Measurements from ENCODE around the gene MLXIP. TPM values are rescaled to one million over a fixed set of nuclear protein-coding genes. Genes with fewer than 3 reads are reported as not detected.

MLXIP gene
- total and polyA plus RNA-seq, 9 of the 15 experiments (the other 6 are each of a cell fraction or from before 2014, with no cell fraction given): 2.2 to 66.3 (median 18.1) TPM

DNA sequence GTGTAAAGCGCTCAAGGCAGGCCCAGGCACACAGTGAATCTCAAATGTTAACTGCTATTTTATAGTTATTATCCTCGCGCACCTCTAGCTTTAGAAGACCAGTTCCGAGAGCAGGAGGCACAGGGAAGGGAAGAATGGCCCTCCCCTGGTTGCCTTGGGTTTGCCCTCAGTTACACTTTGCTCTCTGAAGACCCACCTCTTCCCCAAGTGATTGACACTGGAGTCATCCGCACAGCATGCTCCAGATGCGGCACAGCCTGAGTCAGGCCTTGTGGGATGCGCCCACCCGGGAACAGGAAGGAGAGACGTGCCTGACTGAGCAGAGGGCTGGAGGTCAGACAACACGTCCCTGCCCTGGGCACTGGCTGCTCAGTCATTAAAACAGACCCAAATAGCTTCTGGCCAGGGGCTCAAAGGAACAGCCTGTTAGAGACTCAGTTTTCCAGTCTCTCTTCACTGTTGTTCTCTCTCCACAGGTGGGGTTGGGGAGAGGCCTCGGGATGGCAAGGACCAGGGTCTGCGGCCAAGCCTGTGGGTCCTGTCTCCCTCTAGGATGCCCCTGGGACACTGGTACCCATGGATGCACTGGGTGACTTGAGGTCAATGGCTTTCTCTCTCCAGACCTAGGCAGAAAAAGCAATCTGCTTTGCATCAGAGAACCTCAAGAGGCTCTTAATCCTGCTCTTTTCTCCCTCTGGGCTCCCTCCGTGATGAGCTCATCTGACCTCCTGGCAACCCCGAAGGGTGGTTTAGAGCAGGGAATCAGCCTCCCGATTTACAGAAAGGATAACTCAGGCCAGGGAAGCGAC lies 13.6 kb upstream of the MLXIP start:
- DNase-seq (ENCODE audit: extremely low read depth in 1 of 4, low spot score in 3 of 4): peak; percentile 75 to 94 (median 80)
- Histone ChIP-seq H3K9me1 (ENCODE audit: control insufficient read depth, insufficient read depth, low read length) (no peaks in the 10 kb centered on the region), H3K79me2 (ENCODE audit: control insufficient read depth, insufficient read depth, low read length) (peaks cover 47% of the 10 kb centered on the region), H3K4me3 (peak overlapping the region; percentile 44), H3K4me2 (ENCODE audit: insufficient read depth, low read length) (peak overlapping the region; percentile 98), H3K4me1 (replicated peaks in 1 of 2; ENCODE audit: control insufficient read depth in 2 of 2, insufficient read depth in 2 of 2, low read length in 2 of 2) (peaks cover 45 to 50% of the 10 kb centered on the region in 2 experiments), H2AFZ (ENCODE audit: low read depth, low read length) (peak overlapping the region; percentile 66), H3K9ac (ENCODE audit: insufficient read depth in 1 of 2, low read depth in 2 of 2, low read length in 2 of 2) (peak overlapping the region; percentile 91 to 94), H3K36me3 (ENCODE audit: control insufficient read depth, insufficient read depth, low read length) (peaks cover 53% of the 10 kb centered on the region), H3K27ac (ENCODE audit: extremely low read depth, low read depth, low read length) (peak overlapping the region; percentile 94), H4K20me1 (replicated peaks; ENCODE audit: control insufficient read depth, insufficient read depth, low read length) (no peaks in the 10 kb centered on the region), H3K27me3 (ENCODE audit: control insufficient read depth in 2 of 2, insufficient read depth in 2 of 2, low read length in 2 of 2) (no peaks in the 10 kb centered on the region), H3K9me3 (replicated peaks; ENCODE audit: control insufficient read depth, insufficient read depth, low read depth, low read length) (no peaks in the 10 kb centered on the region)
- intact Hi-C loops (cut with micrococcal nuclease) (loop anchor here (1.0 to 5.0 kb wide), 4 partner anchors 13 to 462 kb away; partner anchors contain the start of genes KNTC1, MLXIP and RSRC2), in situ Hi-C loops (cut with MboI) (no loop called here)
- WGBS (ENCODE audit: insufficient coverage, low coverage, missing lambda C conversion rate): 2% methylated on average over 15 of the region's 16 CpGs
- FAIRE-seq: peak; percentile 96
- peak; percentile 83 for ATAC-seq
- POLR2A ChIA-PET: interaction anchor here (0.6 to 3.0 kb wide), 12 partner anchors 7 to 825 kb away, joined by 3 to 19 read pairs (median 3); no protein-coding TSS in a partner anchor
- BruUV-seq (replicated peaks): no TSS peak
- CTCF ChIA-PET (ENCODE audit: low intra/inter-chr PET ratio): interaction anchor here (0.8 kb wide), 1 partner anchor 87 kb away, joined by 3 read pairs; no protein-coding TSS in a partner anchor
- TF ChIP-seq ZBED1 (IDR thresholded peaks at IDR 0.05) (no peak), POU5F1 (IDR thresholded peaks at IDR 0.05; ENCODE audit: borderline replicate concordance, low read depth, low read length, partially characterized antibody) (no peak), ZNF76 (CRISPR knock-in tag; IDR thresholded peaks at IDR 0.05; ENCODE audit: borderline replicate concordance) (no peak), HNRNPK (IDR thresholded peaks at IDR 0.05; ENCODE audit: low read depth, low read length, poor library complexity, severe bottlenecking) (no peak), MYC (IDR thresholded peaks at IDR 0.05; ENCODE audit: low read depth, low read length) (peak; percentile 67; the same call in 1 of the 2 replicates), MYC (CRISPR knock-in tag; IDR thresholded peaks at IDR 0.05; ENCODE audit: borderline replicate concordance, low read depth) (no peak), ARNT (IDR thresholded peaks at IDR 0.05) (0 out of 4 replicates have a peak, but pooled peaks of 1 of the 2 experiments have one; percentile 23), PKNOX1 (IDR thresholded peaks at IDR 0.05) (peak; percentile 99), CBX5 (IDR thresholded peaks at IDR 0.05; ENCODE audit: borderline replicate concordance, low read depth) (no peak), MAFG (tag; conservative IDR thresholded peaks at IDR 0.05) (no peak), ELK3 (CRISPR knock-in tag; IDR thresholded peaks at IDR 0.05) (no peak), RBFOX2 (IDR thresholded peaks at IDR 0.05; ENCODE audit: low read depth, low read length) (peak; percentile 74), TEAD1 (CRISPR knock-in tag; IDR thresholded peaks at IDR 0.05) (peak in 1 of 2 experiments; percentile 42; a peak in 1 of 4 replicates)
- TF ChIP-seq, protein P1, sequence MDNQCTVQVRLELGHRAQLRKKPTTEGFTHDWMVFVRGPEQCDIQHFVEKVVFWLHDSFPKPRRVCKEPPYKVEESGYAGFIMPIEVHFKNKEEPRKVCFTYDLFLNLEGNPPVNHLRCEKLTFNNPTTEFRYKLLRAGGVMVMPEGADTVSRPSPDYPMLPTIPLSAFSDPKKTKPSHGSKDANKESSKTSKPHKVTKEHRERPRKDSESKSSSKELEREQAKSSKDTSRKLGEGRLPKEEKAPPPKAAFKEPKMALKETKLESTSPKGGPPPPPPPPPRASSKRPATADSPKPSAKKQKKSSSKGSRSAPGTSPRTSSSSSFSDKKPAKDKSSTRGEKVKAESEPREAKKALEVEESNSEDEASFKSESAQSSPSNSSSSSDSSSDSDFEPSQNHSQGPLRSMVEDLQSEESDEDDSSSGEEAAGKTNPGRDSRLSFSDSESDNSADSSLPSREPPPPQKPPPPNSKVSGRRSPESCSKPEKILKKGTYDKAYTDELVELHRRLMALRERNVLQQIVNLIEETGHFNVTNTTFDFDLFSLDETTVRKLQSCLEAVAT (IDR thresholded peaks at IDR 0.05): peak in 1 of 2 experiments; percentile 31; a peak in 1 of 4 replicates
- TF ChIP-seq, protein P2, sequence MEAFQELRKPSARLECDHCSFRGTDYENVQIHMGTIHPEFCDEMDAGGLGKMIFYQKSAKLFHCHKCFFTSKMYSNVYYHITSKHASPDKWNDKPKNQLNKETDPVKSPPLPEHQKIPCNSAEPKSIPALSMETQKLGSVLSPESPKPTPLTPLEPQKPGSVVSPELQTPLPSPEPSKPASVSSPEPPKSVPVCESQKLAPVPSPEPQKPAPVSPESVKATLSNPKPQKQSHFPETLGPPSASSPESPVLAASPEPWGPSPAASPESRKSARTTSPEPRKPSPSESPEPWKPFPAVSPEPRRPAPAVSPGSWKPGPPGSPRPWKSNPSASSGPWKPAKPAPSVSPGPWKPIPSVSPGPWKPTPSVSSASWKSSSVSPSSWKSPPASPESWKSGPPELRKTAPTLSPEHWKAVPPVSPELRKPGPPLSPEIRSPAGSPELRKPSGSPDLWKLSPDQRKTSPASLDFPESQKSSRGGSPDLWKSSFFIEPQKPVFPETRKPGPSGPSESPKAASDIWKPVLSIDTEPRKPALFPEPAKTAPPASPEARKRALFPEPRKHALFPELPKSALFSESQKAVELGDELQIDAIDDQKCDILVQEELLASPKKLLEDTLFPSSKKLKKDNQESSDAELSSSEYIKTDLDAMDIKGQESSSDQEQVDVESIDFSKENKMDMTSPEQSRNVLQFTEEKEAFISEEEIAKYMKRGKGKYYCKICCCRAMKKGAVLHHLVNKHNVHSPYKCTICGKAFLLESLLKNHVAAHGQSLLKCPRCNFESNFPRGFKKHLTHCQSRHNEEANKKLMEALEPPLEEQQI (IDR thresholded peaks at IDR 0.05): no peak

Data from K562 (cell line).